ENCODE data around the gene EEF1AKMT2.

The EEF1AKMT2 gene

DNA sequence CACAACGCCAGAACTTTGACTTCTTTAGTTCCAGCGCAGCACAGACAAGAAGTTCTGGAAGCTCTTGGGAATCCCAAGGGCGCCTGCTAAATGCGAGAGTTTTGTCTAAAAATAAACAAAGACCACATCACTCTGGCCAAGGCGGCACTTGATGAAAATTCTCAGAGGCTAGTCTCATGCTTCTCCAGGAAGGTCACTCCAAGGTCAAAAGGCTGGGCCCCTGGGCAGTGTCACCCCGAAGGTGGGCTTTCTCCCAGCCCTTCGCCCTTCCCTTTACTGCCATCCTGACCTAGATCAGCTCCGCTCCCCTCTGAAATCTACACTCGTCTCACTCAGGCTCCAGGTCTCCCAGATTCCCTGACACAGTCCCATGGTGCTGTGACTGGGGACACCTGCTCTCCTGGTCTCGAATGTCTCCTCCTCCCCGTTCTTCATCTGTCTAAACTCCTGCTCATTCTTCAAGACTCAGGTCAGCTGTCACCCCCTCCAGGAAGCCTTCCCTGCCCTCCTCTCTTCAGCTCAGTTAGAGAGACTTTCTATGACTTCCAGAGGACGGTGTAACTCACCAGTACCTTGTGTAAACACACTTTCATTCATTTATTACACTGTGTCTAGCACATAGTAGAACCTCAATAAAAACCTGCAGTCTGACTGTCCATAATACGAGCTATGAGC is 58.0 kb downstream of the EEF1AKMT2 start:
- Histone ChIP-seq H2AFZ (ENCODE audit: low read length) (peak overlapping the region; percentile 57), H3K9ac (ENCODE audit: low read length) (peak overlapping the region; percentile 72), H3K4me3 (ENCODE audit: low read length) (no peak overlapping the region; the same call in 1 of the 2 replicates), H3K36me3 (replicated peaks; ENCODE audit: insufficient read depth, low read length) (no peaks in the 10 kb centered on the region), H3K9me3 (replicated peaks; ENCODE audit: insufficient read depth, low read length) (no peaks in the 10 kb centered on the region), H3K4me1 (ENCODE audit: low read length) (peaks cover 51% of the 10 kb centered on the region), H3K9me2 (replicated peaks; ENCODE audit: insufficient read depth, low read length) (no peaks in the 10 kb centered on the region), H3K79me2 (ENCODE audit: low read length) (peaks cover 78% of the 10 kb centered on the region), H4K20me1 (ENCODE audit: insufficient read depth, low read length) (no peaks in the 10 kb centered on the region), H3K27ac (ENCODE audit: low read length) (peak overlapping the region; percentile 94), H3K27me3 (replicated peaks; ENCODE audit: insufficient read depth, low read length) (no peaks in the 10 kb centered on the region), H3K4me2 (ENCODE audit: low read depth, low read length) (peak overlapping the region; percentile 74), H3F3A (ENCODE audit: insufficient read depth, low read length) (peaks cover 33% of the 10 kb centered on the region)
- peak; percentile 25 for DNase-seq
- TF ChIP-seq, protein P1, sequence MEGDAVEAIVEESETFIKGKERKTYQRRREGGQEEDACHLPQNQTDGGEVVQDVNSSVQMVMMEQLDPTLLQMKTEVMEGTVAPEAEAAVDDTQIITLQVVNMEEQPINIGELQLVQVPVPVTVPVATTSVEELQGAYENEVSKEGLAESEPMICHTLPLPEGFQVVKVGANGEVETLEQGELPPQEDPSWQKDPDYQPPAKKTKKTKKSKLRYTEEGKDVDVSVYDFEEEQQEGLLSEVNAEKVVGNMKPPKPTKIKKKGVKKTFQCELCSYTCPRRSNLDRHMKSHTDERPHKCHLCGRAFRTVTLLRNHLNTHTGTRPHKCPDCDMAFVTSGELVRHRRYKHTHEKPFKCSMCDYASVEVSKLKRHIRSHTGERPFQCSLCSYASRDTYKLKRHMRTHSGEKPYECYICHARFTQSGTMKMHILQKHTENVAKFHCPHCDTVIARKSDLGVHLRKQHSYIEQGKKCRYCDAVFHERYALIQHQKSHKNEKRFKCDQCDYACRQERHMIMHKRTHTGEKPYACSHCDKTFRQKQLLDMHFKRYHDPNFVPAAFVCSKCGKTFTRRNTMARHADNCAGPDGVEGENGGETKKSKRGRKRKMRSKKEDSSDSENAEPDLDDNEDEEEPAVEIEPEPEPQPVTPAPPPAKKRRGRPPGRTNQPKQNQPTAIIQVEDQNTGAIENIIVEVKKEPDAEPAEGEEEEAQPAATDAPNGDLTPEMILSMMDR (IDR thresholded peaks at IDR 0.05; ENCODE audit: low read length): no peak
- TF ChIP-seq EZH2phosphoT487 (IDR thresholded peaks at IDR 0.05; ENCODE audit: low read length) (no peak), EZH2 (optimal IDR thresholded peaks at IDR 0.05; ENCODE audit: low read depth, low read length) (no peak)

- TF ChIP-seq, protein P1 (IDR thresholded peaks at IDR 0.05; ENCODE audit: low read length): no peak
- no peak for TF ChIP-seq EZH2phosphoT487 (IDR thresholded peaks at IDR 0.05; ENCODE audit: low read length)
- no peak for TF ChIP-seq EZH2 (optimal IDR thresholded peaks at IDR 0.05; ENCODE audit: low read depth, low read length)
- peak overlapping the region; percentile 48 for H3K4me3 ChIP-seq (ENCODE audit: low read length)
- peak overlapping the region; percentile 72 for H3K9ac ChIP-seq (ENCODE audit: low read length)
- peaks cover 74% of the 10 kb centered on the region for H3K79me2 ChIP-seq (ENCODE audit: low read length)
- peak; percentile 87 for DNase-seq
- peak overlapping the region; percentile 57 for H2AFZ ChIP-seq (ENCODE audit: low read length)
- H3K4me2 ChIP-seq (ENCODE audit: low read depth, low read length): peak overlapping the region; percentile 74
- peaks cover 57% of the 10 kb centered on the region for H3K4me1 ChIP-seq (ENCODE audit: low read length)
- H3K27me3 ChIP-seq (replicated peaks; ENCODE audit: insufficient read depth, low read length): no peaks in the 10 kb centered on the region
- H3K36me3 ChIP-seq (replicated peaks; ENCODE audit: insufficient read depth, low read length): no peaks in the 10 kb centered on the region
- no peaks in the 10 kb centered on the region for H3K9me3 ChIP-seq (replicated peaks; ENCODE audit: insufficient read depth, low read length)
- no peaks in the 10 kb centered on the region for H3K9me2 ChIP-seq (replicated peaks; ENCODE audit: insufficient read depth, low read length)
- peak overlapping the region; percentile 94 for H3K27ac ChIP-seq (ENCODE audit: low read length)
- H4K20me1 ChIP-seq (ENCODE audit: insufficient read depth, low read length): no peaks in the 10 kb centered on the region
- peaks cover 33% of the 10 kb centered on the region for H3F3A ChIP-seq (ENCODE audit: insufficient read depth, low read length)
Measured at GRCh38 chr10:124732931-124733570, 58.6 kb downstream of the EEF1AKMT2 start.

DNA sequence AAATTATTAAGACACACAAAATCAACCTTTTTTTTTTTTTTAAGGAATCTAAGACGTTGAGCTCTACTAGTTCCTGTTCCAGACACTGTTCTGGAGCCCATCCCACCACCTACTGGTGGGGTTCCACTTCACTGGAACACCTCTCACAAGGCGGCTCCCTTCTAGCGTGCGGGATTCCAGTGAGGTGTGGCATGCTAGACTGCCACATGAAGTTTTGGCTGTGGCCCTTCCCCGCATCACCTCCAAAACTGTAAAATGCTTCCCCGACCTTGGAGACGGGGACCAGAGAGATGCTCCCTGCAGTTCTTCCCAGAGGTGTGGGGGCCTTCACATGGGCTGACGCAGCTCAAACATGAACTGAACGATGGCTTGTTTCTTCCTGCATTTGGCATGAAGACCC is 60.1 kb downstream of the EEF1AKMT2 start:
- no peak for DNase-seq
- H2AFZ ChIP-seq (ENCODE audit: low read length): no peak overlapping the region
- H3K9ac ChIP-seq (ENCODE audit: low read length): no peak overlapping the region
- no peak overlapping the region for H3K27ac ChIP-seq (ENCODE audit: low read length)
- no peaks in the 10 kb centered on the region for H3K27me3 ChIP-seq (replicated peaks; ENCODE audit: insufficient read depth, low read length)
- H3K4me1 ChIP-seq (ENCODE audit: low read length): peaks cover 61% of the 10 kb centered on the region
- no peaks in the 10 kb centered on the region for H3K9me3 ChIP-seq (replicated peaks; ENCODE audit: insufficient read depth, low read length)
- H3K9me2 ChIP-seq (replicated peaks; ENCODE audit: insufficient read depth, low read length): no peaks in the 10 kb centered on the region
- peaks cover 74% of the 10 kb centered on the region for H3K79me2 ChIP-seq (ENCODE audit: low read length)
- H3K4me2 ChIP-seq (ENCODE audit: low read depth, low read length): no peak overlapping the region
- H3K36me3 ChIP-seq (replicated peaks; ENCODE audit: insufficient read depth, low read length): no peaks in the 10 kb centered on the region
- no peaks in the 10 kb centered on the region for H4K20me1 ChIP-seq (ENCODE audit: insufficient read depth, low read length)
- TF ChIP-seq EZH2 (optimal IDR thresholded peaks at IDR 0.05; ENCODE audit: low read depth, low read length) (no peak), EZH2phosphoT487 (IDR thresholded peaks at IDR 0.05; ENCODE audit: low read length) (no peak)
- TF ChIP-seq, protein P1 (IDR thresholded peaks at IDR 0.05; ENCODE audit: low read length): no peak
- no peak overlapping the region for H3K4me3 ChIP-seq (ENCODE audit: low read length)
- peaks cover 33% of the 10 kb centered on the region for H3F3A ChIP-seq (ENCODE audit: insufficient read depth, low read length)

All from MM.1S (cell line).